HG03432 (cell line): Measurements from ENCODE around the gene CIAPIN1.
"Not testable (repeated sequence)": the region's sequence is repeated elsewhere in the genome, so short reads cannot be mapped to it uniquely, and the experiment has no call there.

ENCODE experiments used
- ATAC-seq: cut with Tn5 transposase; IDR thresholded peaks from one replicate; pipeline ENCODE4 v1.9.1; 2021; ENCODE audit warnings: mild to moderate bottlenecking, moderate library complexity; ENCODE audit not compliant: unreplicated experiment

CIAPIN1 gene

GRCh38 chr16:57407521-57408353, 39.4 kb downstream of the CIAPIN1 start:
- ATAC-seq = no peak

DNA sequence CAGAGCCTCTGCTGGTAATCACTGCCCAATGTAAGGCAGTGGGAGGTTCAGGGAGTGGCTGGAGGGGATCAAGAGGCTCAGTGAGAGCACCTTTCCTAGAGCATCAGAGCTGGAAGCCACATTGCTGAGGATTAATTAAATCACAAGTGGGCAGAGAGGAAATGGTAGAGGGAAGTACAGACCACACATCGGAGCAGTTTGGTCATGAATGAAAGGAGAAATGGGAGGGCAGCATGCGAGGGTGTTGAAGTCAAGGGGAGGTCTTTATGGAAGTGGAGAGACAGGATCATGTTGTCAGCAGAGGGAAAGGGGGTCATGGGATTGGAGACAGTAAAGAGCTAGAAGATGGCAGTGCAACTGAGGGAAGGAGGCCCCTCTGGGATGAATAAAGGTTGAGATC, 40.3 kb downstream of the CIAPIN1 start:
- ATAC-seq = no peak

GRCh38 chr16:57405097-57405496, 42.1 kb downstream of the CIAPIN1 start:
- ATAC-seq = no peak

- no peak for ATAC-seq
Measured at GRCh38 chr16:57403965-57404817, 43.0 kb downstream of the CIAPIN1 start, which contains the start of gene CCL17. TSS of gene CCL17 (plus strand) at chr16:57404767. CDS start at chr16:57413933, 9,166 bp downstream.

- ATAC-seq = no peak
Measured at GRCh38 chr16:57401943-57402640, 45.1 kb downstream of the CIAPIN1 start.

DNA sequence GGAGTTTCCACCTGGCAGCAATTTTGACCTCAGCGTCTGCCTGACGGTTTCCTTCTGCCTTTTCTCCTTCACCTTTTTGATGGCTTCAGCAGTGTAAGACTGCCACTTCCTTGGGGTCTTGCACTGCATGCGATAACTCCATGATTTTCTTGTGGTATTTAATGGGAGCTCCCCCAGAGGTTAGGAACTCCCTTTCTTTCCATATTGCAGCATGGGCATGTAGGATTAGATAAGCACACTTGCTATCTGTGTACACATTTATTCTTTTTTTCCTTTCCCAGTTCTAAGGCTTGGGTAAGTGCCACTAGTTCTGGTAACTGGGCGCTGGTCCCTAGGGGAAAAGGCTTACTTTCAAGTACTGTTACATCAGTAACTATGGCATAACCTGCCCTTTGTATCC, 49.7 kb downstream of the CIAPIN1 start:
- not testable (repeated sequence) for ATAC-seq

- no peak for ATAC-seq
Measured at GRCh38 chr16:57396786-57397185, 50.4 kb downstream of the CIAPIN1 start.

- ATAC-seq = no peak
Measured at GRCh38 chr16:57395026-57395425, 52.2 kb downstream of the CIAPIN1 start.

DNA sequence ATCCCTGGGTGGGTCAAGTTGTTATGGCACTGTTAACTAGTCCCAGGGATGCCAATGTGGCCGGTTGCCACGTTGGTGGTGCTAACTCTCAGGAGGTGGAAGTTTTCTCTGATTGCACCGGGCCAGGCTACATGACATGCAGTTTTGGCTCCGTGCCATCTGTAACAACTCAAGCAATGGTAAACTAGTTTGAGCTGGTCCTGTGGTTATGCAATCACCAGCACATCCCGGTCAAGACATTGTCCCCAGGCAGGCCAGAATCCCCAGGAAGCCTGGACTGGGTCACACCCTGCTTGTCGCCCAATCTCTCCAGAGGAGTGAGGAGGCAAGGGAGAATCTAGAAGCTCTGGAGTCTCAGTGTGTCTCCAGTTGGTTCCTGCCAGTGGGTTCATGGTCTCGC, 52.7 kb downstream of the CIAPIN1 start:
- no peak for ATAC-seq

DNA sequence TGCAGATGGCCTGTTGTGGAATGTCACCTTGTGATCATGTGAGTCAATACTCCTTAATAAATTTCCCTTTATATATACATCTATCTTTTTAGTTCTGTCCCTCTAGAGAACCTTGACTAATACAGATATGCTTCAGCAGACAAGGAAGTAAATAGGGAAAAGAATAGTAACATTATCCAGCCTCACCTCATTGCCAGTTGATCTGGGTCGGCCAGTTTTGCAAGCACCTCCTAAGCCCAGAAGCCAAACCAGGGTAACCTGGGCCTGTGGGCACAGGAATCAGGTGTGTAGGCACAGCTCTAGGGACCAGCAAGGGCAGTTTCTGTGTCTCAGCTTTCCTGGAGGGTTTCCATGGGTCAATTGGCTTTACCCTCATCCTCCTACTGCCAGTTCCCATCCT, 54.5 kb downstream of the CIAPIN1 start:
- no peak for ATAC-seq

DNA sequence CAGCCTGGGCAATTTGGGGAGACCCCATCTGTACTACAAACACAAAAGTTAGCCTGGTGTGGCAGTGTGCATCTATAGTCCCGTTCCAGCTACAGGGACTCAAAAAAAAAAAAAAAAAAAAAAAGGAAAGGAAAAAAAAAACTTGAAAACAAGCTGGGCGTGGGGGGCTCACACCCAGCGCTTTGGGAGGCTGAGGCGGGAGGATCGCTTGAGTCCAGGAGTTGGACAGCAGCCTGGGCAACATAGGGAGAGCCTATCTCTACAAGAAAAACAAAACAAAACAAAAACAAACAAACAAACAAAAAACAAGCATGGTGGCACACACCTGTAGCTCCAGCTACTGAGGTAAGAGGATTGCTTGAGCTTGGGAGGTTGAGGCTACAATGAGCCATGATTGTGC, 55.5 kb downstream of the CIAPIN1 start:
- ATAC-seq = no peak

DNA sequence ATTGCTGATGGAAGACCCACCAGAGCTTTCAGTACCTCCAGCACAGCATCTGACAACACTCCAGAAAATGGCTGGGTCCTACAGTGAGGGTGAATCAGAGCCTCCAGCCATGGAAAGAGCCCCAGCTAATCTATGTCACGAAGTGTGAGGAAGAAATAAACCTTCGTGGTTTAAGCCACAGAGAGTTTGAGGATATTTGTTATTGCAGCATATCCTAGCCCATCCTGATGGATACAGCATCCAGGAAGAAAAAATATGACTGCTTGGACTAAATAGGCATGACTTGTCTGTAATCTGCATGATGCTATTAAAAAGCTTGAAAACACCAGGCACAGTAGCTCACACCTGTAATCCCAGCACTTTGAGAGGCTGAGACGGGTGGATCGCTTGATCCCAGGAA, 55.9 kb downstream of the CIAPIN1 start:
- ATAC-seq = no peak

GRCh38 chr16:57390636-57391295, 56.4 kb downstream of the CIAPIN1 start:
- no peak for ATAC-seq

- ATAC-seq = no peak
Measured at GRCh38 chr16:57389087-57389468, 58.1 kb downstream of the CIAPIN1 start.

GRCh38 chr16:57388359-57389086, 58.7 kb downstream of the CIAPIN1 start:
- ATAC-seq = peak; percentile 59

DNA sequence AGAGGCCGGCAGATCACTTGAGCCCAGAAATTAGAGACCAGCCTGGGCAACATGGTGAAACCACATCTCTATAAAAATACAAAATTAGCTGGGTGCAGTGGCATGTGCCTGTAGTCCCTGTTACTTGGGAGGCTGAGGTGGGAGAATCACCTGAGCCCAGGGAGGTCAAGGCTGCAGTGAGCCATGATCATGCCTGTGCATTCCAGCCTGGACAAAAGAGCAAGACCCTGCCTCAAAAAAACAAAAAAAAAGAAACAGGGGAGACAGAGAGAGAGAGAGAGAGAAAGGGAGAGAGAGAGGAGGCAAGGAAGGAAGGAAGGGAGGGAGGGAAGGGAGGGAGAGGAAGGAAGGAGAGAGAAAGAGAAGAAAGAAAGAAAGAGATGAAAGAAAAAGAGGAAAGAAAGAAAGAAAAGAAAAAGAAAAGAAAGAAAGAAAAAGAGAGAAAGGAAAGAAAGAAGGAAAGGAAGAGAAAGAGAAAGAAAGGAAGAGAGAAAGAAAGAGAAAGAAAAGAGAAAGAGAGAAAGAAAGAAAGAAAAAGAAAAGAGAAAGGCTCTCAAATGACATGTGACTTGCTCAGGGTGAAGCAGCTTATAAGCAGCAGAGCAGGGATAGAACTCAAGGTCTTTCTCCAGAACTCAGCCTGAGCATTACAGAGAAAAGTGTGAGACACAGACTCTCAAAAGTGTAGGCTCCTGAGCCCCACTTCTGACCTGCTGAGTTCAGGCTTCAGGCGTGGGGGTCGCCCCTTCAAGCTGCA, 59.4 kb downstream of the CIAPIN1 start:
- ATAC-seq = peak; percentile 37

DNA sequence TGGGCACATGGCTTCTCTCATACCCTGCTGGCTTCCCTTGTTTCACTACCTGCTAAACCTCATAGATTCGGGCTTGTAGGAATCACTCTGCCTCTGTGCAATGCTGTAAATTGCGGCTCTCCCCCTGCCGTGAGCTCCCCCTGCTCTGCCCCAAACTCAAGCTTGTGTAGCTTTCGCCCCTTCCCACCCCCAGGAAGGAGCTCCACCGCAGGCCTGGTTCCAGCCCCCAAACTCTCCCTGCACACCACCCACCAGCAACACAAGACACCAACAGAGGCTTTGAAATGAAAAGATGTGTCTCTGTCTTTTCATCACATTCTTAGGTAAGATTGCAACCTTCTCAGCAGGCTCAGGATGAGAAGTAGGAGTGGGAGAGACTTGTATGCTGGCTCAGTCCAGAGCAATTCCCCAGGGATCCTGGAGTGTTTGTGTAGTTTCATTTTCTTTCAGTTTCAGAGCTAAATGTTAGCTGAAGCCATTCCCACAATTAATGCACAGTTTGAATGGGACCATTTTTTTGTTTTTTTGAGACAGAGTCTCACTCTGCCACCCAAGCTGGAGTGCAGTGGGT, 60.7 kb downstream of the CIAPIN1 start:
- no peak for ATAC-seq

DNA sequence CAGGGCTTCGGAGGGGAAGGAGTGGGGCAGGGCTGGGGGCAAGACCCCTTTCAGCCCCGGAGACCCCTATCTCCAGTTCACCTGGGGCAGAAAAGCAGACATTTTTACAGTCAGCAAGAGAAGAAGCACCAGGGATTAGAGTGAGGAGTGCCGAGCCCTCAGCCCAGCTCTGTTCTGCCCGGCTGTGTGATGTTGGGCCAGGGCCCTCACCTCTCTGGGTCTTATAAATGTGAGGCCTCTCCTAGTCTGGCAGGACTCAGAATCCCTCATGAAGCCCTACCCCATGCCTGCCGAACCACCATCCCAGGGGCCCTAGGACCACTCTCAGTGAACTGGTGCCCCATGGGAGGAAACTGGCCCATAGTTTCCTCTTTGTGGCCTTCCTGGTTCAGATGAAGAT, 62.1 kb downstream of the CIAPIN1 start:
- no peak for ATAC-seq
